GM18873 (cell line): Measurements from ENCODE around the gene IGFL2.
"Not testable (repeated sequence)": the region's sequence is repeated elsewhere in the genome, so short reads cannot be mapped to it uniquely, and the experiment has no call there.

Source experiments
- ATAC-seq: cut with Tn5 transposase; IDR thresholded peaks from one replicate; pipeline ENCODE4 v1.9.1; 2021; ENCODE audit warnings: mild to moderate bottlenecking, moderate library complexity, moderate number of reproducible peaks; ENCODE audit not compliant: unreplicated experiment, low FRiP score

The IGFL2 gene

GRCh38 chr19:46186101-46186716 is 38.2 kb downstream of the IGFL2 start:
- no peak for ATAC-seq

DNA sequence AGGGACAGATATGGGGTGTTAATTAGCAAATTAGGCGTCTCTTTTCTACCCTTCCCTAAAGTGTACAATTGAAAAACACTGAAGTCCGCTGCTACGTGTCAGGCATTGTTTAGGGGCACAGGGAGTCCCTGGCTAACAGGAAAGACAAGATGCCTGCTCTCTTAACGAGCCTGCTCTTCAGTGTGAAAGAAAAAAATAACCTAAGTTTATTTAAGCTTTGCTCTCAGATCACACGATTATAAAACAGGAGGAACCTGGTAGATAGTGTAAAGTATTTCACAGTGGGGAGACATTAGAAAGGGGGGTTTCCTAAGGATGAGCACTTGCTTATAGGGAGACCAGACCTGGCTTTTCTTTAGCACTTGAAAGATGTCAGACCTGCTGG is 38.7 kb downstream of the IGFL2 start:
- no peak for ATAC-seq

- ATAC-seq = no peak
Observed at GRCh38 chr19:46189971-46190888, 42.2 kb downstream of the IGFL2 start.

DNA sequence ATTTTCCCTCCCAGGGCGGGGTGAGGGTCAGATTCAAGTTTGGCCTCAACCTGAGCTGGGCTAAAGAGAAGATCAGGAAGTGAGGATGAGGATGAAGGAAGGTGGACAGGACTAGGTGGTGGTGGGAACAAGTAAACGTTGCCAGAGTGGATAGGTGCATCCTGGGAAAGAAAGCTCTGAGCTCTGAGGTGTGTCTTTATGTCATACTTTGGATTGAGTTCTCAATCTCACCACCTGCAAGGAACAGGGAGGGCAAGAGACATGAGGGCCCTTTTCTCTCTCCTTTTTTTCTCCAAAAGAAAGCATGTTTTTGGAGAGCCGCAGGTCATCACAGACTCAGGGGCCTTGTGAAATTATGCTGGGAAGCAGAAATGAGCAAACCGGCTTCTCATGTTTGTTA is 43.3 kb downstream of the IGFL2 start:
- no peak for ATAC-seq

GRCh38 chr19:46191972-46192371 is 43.9 kb downstream of the IGFL2 start:
- no peak for ATAC-seq

DNA sequence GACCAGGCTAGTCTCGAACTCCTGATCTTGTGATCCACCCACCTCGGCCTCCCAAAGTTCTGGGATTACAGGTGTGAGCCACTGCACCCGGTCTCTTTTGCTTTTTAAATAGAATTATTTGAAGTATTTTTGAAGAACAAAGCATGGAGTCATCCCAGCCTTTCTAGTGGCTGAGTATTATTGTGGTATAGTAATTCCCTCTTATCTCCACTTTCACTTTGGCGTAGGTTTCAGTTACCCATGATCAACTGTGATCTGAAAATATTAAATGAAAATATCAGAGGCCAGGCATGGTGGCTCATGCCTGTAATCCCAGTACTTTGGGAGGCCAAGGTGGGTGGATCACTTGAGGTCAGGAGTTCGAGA is 44.6 kb downstream of the IGFL2 start:
- not testable (repeated sequence) for ATAC-seq

DNA sequence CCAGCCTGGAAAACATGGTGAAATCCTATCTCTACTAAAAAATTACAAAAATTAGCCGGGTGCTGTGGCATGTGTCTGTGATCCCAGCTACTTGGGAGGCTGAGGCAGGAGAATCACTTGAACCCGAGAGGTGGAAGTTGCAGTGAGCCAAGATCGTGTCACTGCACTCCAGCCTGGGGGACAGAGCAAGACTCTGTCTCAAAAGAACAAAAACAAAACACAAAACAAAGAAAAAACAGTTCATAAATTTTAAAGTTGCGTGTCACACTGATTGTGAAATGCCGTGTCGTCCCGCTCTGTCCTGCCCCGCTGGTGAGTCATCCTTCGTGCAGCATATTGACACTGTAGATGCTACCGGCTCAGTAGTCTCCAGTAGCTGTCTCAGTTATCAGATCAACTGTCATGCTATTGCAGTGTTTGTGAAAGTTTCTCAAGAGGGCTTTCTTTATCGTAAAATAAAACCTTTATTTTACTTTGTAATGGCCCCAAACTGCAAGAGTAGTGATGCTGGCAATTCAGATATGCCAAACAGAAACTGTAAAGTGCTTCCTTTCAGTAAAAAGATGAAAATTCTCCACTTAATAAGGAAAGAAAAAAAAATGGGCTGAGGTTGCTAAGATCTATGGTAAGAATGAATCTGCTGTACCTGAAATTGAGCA is 45.1 kb downstream of the IGFL2 start:
- no peak for ATAC-seq

DNA sequence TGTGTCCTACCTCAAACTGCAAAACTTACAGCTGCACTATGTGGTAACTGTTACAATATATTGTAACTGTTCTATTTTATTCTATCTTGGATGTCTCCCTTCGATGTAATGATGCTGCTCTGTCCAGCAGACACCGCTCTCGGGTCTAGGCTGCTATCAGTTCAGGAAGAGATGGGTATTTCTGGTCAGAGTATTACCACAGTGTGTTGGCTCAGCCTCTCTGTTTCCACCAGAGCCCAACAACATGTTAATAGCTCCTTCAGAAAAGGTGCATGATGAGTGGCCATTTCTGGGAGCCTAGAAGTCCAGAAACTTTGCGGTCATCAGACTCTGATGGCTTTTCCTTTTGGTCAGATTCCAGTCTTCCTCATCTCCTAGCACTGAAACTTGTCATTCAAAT is 45.6 kb downstream of the IGFL2 start:
- ATAC-seq = no peak

- no peak for ATAC-seq
Observed at GRCh38 chr19:46195104-46195503, 47.1 kb downstream of the IGFL2 start.

GRCh38 chr19:46195919-46196318 is 47.9 kb downstream of the IGFL2 start:
- not testable (repeated sequence) for ATAC-seq

- no peak for ATAC-seq
Observed at GRCh38 chr19:46196410-46197124, 48.5 kb downstream of the IGFL2 start.

GRCh38 chr19:46197314-46198070 is 49.5 kb downstream of the IGFL2 start:
- ATAC-seq = no peak

DNA sequence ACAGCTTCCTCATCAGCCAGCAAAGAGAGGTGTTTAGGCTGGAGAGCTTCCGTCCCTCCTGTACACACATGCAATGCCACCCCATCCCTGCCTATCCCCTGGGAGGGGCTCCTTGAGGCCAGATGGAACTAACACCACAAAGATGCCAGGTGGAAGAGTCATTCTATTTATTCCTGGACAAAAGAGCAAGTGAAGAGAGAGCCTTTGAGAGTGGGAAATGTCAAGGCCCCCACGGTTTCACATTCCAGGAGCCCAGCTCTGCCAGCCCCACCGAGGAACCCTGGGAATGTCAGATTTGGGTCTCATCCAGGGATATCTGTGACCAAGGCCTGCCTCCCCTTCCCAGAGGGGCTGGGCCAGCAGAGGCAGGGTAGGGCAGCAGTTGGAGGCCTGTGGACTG is 50.7 kb downstream of the IGFL2 start:
- no peak for ATAC-seq

GRCh38 chr19:46201454-46202310 is 53.6 kb downstream of the IGFL2 start:
- no peak for ATAC-seq

DNA sequence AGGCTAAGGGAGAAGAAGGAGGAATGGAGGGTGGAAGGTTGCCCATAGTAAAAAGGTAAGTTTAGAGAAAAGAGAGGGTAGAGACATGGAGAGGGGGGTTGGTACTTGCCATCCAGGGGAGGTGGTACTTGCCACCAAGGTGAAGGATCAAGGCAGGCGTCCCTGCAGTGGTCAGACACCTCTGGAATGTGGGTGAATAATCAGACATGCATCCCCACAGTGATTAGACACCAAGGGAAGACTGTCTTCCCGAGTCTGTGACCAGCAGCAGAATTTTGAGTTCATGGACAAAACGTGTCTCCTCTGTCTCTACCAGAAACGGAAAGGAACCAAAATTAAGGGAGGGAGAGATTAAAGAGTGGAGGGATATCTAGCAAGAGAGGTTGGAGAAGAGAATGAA is 54.4 kb downstream of the IGFL2 start:
- ATAC-seq = no peak

GRCh38 chr19:46202872-46203860 is 55.1 kb downstream of the IGFL2 start:
- ATAC-seq = no peak

DNA sequence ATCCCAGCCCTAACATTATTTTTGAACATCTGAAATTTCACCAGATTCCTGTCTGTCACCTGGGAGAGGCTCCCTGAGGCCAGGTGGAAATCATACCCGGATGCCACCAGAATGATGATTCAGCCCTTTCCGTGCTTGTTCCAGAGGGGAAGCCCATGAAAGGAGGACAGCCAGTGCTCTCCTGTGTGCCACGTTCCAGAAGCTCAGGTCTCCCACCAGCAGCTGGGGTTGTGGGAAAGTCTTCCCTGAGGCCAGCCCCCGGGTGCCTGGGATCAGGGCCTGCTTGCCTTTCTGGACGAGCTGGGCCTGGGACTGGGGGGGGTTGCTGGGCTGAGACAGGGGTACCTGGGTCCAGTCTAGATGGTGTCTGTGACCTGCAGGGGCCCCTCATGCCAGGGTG is 56.0 kb downstream of the IGFL2 start:
- ATAC-seq = no peak
